ENCODE measurements around the gene HS6ST1. TPM values are rescaled to one million over a fixed set of nuclear protein-coding genes. Genes with fewer than 3 reads are reported as not detected.

HS6ST1 gene
- total RNA-seq, 4 donors from 2014 or later = 16.1 to 38.6 (median 26.5) TPM

DNA sequence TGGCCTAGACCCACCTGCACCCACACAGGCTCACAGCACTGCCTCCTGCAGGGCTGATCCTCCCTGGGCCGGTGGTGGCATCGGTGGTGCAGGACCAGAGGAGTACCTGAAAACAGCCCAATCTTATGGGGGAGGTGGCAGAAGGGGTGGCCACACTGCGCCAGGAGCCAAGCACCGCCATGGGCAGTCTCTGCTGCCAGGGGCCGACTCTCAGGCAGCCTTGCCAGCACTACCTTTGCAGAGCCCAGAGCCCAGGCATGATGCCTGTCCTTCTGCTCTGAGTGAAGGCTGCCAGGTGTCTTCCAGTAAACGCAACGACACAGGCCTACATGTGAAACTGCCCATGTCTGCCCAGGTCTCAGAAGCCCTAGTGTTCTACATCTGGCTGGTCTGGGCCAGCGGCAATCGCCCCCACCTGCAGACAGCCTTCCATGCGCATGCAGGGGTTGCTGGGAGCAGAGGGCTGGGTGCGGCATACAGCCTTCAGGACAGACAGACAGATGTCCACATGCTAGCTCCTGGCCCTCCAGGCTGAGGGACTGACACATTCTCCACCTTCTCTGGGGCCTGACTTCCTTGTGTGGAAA lies 6.8 kb downstream of the HS6ST1 start:
- Histone ChIP-seq H3K27ac (no peak overlapping the region), H3K27me3 (no peaks in the 10 kb centered on the region), H3K4me1 (peaks cover 27 to 68% (median 39%) of the 10 kb centered on the region in 4 donors), H3K4me3 (no peak overlapping the region), H3K9me3 (no peaks in the 10 kb centered on the region), H3K36me3 (no peaks in the 10 kb centered on the region)
- TF ChIP-seq POLR2AphosphoS5 (IDR thresholded peaks at IDR 0.05) (no peak), EP300 (IDR thresholded peaks at IDR 0.05; ENCODE audit: low read depth) (no peak), POLR2A (IDR thresholded peaks at IDR 0.05) (no peak)
- TF ChIP-seq, protein P1, sequence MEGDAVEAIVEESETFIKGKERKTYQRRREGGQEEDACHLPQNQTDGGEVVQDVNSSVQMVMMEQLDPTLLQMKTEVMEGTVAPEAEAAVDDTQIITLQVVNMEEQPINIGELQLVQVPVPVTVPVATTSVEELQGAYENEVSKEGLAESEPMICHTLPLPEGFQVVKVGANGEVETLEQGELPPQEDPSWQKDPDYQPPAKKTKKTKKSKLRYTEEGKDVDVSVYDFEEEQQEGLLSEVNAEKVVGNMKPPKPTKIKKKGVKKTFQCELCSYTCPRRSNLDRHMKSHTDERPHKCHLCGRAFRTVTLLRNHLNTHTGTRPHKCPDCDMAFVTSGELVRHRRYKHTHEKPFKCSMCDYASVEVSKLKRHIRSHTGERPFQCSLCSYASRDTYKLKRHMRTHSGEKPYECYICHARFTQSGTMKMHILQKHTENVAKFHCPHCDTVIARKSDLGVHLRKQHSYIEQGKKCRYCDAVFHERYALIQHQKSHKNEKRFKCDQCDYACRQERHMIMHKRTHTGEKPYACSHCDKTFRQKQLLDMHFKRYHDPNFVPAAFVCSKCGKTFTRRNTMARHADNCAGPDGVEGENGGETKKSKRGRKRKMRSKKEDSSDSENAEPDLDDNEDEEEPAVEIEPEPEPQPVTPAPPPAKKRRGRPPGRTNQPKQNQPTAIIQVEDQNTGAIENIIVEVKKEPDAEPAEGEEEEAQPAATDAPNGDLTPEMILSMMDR (IDR thresholded peaks at IDR 0.05) = no peak
- DNase-seq = no peak
- in situ Hi-C loops (cut with MboI; ENCODE audit: low pct_ligation_motif_present in 1 of 4, low pct_unique_long_range_greater_than_20kb in 1 of 4, low sequenced_read_pairs in 3 of 4) (no loop called here), intact Hi-C loops (cut with DNase I; ENCODE audit: low total_unique reads) (loop anchor here (10.0 kb wide), 2 partner anchors 77 to 137 kb away; no protein-coding TSS in a partner anchor)
- WGBS, 2 donors (ENCODE audit: low coverage in 1 of 2) = 87% methylated on average over 11 of the region's 11 CpGs; no CpG with 5 or more reads in 1 of the 2 donors

DNA sequence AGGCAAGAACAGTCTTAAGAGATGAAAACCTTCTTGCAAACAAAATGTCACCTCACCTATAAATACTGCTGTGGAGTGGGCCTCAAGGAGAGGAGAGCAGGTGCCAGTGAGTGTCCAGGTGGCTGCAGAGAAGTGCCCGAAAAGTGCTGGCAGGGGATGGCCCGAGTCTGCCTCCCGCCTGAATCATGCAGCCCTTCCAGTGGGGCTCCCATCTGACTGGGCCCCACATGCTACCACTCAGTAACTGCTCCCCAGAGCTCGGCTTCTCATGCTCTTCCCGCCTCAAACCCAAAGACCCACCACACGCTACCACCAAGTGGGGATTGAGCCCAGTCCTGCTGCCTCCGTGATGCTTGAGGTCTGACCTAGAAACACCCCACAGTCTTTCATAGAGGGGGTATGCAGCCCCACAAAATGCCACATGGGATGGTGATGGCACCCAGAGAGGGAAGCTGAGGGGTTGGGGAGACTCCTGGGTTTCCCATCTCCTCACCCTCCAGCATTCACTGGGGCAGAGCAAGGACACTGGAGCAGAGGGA lies 7.4 kb downstream of the HS6ST1 start:
- intact Hi-C loops (cut with DNase I; ENCODE audit: low total_unique reads) (loop anchor here (10.0 kb wide), 2 partner anchors 76 to 136 kb away; no protein-coding TSS in a partner anchor), in situ Hi-C loops (cut with MboI; ENCODE audit: low pct_ligation_motif_present in 1 of 4, low pct_unique_long_range_greater_than_20kb in 1 of 4, low sequenced_read_pairs in 3 of 4) (no loop called here)
- Histone ChIP-seq H3K27ac (peak overlapping the region in 1 of 4 donors; percentile 92), H3K36me3 (no peaks in the 10 kb centered on the region), H3K9me3 (no peaks in the 10 kb centered on the region), H3K27me3 (no peaks in the 10 kb centered on the region), H3K4me3 (no peak overlapping the region), H3K4me1 (peaks cover 26 to 68% (median 42%) of the 10 kb centered on the region in 4 donors)
- 95% methylated on average over 7 of the region's 7 CpGs; no CpG with 5 or more reads in 1 of the 2 donors for WGBS, 2 donors (ENCODE audit: low coverage in 1 of 2)
- TF ChIP-seq, protein P1 (IDR thresholded peaks at IDR 0.05) = no peak
- TF ChIP-seq POLR2A (IDR thresholded peaks at IDR 0.05) = no peak
- no peak for TF ChIP-seq POLR2AphosphoS5 (IDR thresholded peaks at IDR 0.05)
- TF ChIP-seq EP300 (IDR thresholded peaks at IDR 0.05; ENCODE audit: low read depth) = no peak
- no peak for DNase-seq

DNA sequence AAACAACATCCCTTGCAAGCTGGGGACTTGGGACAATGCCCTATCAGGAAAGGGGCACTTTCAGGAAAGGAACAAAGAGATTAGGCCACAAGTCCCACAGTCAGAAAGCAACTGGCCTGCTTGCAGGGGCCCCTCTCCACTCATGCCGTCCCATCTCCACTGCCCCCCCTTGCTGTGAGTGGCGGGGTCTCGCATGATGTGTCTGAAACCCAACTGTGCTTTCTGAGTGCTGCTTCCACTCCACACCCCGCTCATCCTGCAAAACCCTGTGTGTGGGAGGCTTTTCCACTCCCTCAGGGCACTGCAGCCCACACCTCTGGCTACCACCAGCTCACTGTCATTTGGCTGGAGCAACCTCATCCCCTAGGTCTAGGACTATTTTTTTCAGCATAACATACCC lies 7.9 kb downstream of the HS6ST1 start:
- Histone ChIP-seq H3K4me1 (peaks cover 23 to 66% (median 42%) of the 10 kb centered on the region in 4 donors), H3K9me3 (no peaks in the 10 kb centered on the region), H3K36me3 (no peaks in the 10 kb centered on the region), H3K27me3 (no peaks in the 10 kb centered on the region), H3K4me3 (no peak overlapping the region), H3K27ac (peak overlapping the region in 2 of 4 donors; percentile 83 to 92)
- TF ChIP-seq EP300 (IDR thresholded peaks at IDR 0.05; ENCODE audit: low read depth) = no peak
- TF ChIP-seq, protein P1 (IDR thresholded peaks at IDR 0.05) = no peak
- no peak for TF ChIP-seq POLR2A (IDR thresholded peaks at IDR 0.05)
- TF ChIP-seq POLR2AphosphoS5 (IDR thresholded peaks at IDR 0.05) = no peak
- no peak for DNase-seq
- intact Hi-C loops (cut with DNase I; ENCODE audit: low total_unique reads) (loop anchor here (10.0 kb wide), 2 partner anchors 76 to 136 kb away; no protein-coding TSS in a partner anchor), in situ Hi-C loops (cut with MboI; ENCODE audit: low pct_ligation_motif_present in 1 of 4, low pct_unique_long_range_greater_than_20kb in 1 of 4, low sequenced_read_pairs in 3 of 4) (no loop called here)
- 83% methylated on average over 4 of the region's 4 CpGs; no CpG with 5 or more reads in 1 of the 2 donors for WGBS, 2 donors (ENCODE audit: low coverage in 1 of 2)

DNA sequence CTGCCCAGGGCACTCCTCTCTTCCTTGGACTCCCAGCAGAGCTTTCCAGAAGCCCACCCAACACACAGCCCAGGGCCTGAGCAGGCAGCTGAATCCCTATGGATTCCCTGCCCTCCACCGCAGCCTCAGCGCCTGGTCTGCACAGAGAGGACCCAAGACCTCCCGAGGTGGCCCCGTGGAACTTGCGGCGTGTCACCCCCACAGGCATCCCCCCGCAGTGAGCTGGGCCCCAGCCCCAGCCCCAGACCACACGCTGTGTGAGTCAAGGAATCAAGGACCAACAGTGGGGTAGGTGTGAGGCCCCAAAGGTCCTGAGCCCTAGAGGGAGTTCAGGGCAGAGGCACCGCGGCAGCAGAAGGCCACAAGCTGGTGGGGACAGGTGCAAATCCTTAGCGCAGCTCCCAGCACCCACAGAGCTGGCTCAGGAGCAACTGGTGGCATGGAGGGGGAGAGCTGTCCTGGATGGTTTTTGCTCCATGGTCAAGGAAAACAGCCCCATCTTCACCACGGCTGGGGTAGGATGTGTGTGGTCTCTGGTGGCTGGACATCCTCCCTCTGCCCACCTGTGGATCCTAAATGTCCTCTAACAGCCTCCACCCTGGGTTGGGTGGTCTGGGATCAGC lies 8.5 kb downstream of the HS6ST1 start:
- in situ Hi-C loops (cut with MboI; ENCODE audit: low pct_ligation_motif_present in 1 of 4, low pct_unique_long_range_greater_than_20kb in 1 of 4, low sequenced_read_pairs in 3 of 4) (no loop called here), intact Hi-C loops (cut with DNase I; ENCODE audit: low total_unique reads) (loop anchor here (10.0 kb wide), 2 partner anchors 75 to 135 kb away; no protein-coding TSS in a partner anchor)
- no peaks in the 10 kb centered on the region for H3K36me3 ChIP-seq
- peak overlapping the region; percentile 60 to 92 (median 81) for H3K27ac ChIP-seq
- peaks cover 27 to 66% (median 43%) of the 10 kb centered on the region in 4 donors for H3K4me1 ChIP-seq
- H3K4me3 ChIP-seq = no peak overlapping the region
- H3K27me3 ChIP-seq = no peaks in the 10 kb centered on the region
- H3K9me3 ChIP-seq = no peaks in the 10 kb centered on the region
- no peak for TF ChIP-seq POLR2AphosphoS5 (IDR thresholded peaks at IDR 0.05)
- TF ChIP-seq, protein P1 (IDR thresholded peaks at IDR 0.05) = no peak
- WGBS, 2 donors (ENCODE audit: low coverage in 1 of 2) = 86% methylated on average over 12 of the region's 12 CpGs; no CpG with 5 or more reads in 1 of the 2 donors
- DNase-seq = no peak
